GM18870 (cell line): ENCODE data around the gene FGL2.
"Not testable (repeated sequence)": the region's sequence is repeated elsewhere in the genome, so short reads cannot be mapped to it uniquely, and the experiment has no call there.

Source experiments
- ATAC-seq: cut with Tn5 transposase; IDR thresholded peaks from one replicate; pipeline ENCODE4 v1.9.1; 2021; ENCODE audit warnings: moderate library complexity; ENCODE audit not compliant: unreplicated experiment

The FGL2 gene, protein sequence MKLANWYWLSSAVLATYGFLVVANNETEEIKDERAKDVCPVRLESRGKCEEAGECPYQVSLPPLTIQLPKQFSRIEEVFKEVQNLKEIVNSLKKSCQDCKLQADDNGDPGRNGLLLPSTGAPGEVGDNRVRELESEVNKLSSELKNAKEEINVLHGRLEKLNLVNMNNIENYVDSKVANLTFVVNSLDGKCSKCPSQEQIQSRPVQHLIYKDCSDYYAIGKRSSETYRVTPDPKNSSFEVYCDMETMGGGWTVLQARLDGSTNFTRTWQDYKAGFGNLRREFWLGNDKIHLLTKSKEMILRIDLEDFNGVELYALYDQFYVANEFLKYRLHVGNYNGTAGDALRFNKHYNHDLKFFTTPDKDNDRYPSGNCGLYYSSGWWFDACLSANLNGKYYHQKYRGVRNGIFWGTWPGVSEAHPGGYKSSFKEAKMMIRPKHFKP

DNA sequence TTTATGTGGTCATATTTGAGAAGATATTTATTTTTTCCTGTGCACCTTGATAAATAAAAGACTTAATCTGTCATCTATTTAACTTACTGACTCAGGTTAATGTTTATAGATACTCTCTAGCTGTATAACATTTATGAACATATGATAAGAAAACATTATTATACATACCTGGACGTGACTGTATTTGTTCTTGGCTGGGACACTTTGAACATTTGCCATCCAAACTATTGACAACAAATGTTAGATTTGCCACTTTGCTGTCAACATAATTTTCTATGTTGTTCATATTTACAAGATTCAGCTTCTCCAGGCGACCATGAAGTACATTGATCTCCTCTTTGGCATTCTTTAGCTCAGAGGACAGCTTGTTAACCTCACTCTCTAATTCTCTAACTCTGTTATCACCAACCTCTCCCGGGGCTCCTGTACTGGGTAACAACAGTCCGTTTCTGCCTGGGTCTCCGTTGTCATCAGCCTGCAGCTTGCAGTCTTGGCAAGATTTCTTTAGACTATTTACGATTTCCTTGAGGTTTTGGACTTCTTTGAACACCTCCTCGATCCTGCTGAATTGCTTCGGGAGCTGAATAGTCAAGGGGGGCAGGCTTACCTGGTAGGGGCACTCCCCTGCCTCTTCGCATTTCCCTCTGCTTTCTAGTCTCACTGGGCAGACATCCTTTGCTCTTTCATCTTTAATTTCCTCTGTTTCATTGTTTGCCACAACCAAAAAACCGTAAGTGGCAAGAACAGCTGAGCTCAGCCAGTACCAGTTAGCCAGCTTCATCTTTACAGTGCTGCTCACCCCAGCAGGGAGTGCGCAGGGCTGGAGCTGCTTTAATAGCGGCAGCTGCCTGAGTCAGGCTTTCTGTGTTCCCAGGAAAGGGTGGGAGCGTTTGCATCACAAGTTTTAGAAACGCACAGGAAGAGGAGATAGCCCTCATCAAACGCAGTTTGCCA lies at the start of gene FGL2:
Gene FGL2, minus strand, starts transcription at position 807 of the 954 bp plus-strand sequence. Its CDS starts 26 bp downstream, at position 781.
- ATAC-seq = no peak

DNA sequence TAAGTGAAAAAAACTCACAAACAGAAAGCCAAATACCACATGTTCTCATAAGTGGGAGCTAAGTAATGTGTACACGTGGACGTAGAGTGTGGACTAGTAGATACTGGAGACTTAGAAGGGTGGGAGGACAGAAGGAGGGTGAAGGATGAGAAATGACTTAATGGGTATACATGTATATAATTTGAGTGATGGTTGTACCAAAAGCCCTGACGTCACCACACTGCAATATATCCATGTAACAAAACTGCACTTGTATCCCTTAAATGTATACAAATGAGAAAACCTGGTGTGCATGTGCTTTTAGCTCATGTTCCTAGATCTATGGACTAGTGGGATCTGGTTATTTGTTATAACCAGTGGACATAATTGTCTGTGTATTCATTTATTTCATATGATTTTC lies 48.5 kb upstream of the FGL2 start:
- ATAC-seq = no peak

DNA sequence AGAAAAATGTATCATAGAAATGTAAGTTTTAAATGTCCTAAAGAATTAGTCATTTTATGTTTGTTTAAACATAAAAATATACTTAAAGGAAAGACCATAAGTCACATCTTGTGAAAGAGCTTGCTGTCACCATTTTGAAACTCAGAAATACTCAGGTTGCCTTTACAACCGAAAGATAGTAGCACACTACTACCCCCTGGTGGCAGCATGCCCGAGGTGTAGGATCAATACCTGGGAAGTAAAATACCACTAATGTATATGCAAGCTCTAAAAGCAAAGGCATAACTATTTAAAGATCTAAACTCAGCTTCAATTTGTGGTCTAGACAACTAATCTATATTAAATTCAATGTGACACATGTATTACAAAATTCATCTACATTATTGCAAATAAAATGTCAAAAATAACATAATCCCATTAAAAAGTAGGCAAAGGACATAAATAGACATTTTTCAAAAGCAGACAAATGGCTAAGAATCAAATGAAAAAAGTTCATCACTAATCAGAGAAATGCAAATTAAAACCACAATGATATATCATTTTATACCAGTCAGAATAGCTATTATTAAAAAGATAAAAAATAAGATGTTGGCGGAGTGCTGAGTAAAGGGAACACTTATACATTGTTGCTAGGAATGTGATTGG lies 47.7 kb upstream of the FGL2 start:
- ATAC-seq = peak; percentile 83

DNA sequence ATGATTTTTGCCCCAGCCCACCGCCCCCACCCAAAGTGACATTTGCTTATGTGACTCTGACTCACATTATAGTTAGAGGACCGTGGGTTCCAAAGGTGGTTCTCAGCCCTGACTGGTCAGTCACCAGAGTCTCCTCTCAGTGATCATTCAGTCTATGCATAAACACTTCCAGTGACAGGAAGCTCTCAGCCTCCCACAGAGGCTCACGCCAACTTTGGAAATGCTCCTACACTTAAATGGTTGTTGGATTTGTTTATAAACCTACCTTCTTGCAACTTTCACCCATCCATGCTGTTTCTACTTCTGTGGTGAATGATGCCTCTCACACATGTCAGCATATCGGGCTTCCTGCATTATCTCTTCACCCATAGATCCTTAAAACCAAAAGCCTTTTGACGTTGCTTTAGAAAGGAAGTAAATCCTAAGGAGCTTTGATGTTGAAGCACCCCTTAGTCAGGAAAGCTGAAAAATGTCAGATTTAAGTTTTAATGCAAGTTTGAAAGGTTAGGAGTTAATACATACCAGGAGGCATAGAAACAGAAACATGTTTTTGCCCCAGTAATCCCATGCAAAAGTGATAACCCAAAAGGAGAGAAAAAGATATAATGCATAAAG lies 46.5 kb upstream of the FGL2 start:
- ATAC-seq = no peak

DNA sequence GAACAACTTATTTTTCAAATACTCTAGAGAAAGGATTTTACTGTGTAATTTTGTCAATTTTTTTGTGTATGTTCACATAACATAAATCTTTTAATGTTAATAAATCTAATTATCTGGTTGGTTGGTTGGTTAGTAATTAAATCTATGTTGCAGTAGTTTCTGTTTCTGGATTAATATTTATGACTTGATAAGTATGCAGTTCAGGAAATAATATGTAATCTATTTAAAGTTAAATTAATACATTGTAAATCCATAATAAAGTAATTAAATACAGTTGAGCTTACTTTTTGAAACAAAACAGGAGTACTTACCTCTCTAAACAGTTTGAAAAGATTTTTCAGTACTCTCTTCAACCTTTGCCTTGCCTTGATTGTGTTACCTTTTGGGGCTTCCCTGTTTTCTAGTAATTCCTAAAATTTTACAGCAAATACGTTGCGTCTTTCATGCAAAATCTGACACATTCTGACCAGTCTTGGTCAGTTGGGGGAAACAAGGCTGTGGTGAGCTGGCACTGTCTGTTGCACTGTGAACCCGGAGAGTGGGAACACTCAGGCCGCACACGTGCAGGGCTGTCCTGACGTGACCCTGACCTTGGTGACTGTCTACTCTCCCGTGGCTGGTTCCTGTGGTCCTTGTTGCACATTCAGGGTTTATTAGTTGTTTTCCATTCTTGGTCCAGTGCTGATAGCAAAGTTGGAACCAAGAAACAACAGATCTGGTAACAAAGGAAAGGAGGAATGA lies 45.6 kb upstream of the FGL2 start:
- no peak for ATAC-seq

DNA sequence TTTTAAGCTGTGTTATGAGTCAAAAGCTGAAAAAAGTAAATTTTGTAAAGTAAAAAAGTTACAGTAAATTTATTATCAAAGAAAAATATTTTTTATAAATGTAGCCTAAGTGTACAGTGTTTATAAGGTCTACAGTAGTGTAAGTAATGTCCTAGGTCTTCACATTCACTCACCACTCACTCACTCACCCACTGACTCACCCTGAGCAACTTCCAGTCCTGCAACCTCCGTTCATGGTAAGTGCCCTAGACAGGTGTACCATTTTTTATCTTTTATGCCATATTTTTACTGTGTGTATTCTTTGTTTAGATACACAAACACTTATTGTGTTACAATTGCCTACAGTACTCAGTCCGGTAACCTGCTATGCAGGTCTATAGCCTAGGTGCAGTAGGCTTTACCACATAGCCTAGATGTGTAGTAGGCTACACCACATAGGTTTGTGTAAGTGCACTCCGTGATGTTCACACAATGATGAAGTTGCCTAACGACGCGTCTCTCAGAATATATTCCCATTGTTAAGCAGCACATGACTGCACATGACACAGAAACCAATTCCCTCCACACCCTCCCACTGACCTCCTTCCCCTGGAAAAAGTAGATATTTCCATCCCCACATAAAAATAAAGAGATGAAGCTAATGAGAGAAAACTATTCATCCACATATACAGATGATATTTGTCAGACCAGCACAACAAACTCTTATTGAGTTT lies 44.8 kb upstream of the FGL2 start:
- ATAC-seq = no peak

DNA sequence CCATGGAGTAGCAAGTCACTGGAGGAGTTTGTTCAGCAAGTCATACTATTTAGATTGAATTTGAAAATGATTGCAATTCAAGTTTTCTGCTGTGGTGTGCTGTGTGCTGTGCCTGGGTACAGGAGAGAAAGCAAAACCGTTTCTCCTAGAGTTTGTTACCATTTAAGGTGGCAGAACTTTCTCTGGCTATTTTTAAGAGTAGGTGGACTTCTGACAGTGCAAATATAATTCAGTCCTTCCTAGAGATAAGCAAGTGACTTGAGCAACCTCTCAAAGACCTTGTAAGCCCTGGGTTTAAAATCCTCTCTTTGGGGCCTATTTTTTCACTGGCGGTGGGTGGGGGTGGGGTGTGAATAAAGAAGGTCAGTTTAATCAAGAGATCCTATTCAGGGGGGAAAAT lies 42.9 kb upstream of the FGL2 start:
- ATAC-seq = no peak

DNA sequence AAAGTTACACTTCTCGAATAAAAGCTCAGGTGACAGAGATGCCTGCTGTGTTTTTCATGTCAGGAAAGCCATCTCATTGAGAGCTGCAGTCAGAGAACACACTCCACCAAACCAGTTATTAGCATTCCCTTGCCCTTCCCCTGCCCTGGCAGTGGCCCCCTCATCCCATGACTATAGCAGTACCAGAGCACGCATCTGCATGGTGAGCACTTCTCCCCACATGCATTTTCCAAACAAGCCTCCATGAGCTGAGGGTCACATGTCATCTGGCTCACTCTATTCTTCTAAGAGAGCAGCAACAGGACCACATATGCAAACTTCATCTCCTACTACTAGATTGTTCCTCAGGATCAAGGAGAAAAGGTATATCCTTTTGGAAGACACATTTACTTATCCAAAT lies 42.4 kb upstream of the FGL2 start:
- ATAC-seq = no peak

DNA sequence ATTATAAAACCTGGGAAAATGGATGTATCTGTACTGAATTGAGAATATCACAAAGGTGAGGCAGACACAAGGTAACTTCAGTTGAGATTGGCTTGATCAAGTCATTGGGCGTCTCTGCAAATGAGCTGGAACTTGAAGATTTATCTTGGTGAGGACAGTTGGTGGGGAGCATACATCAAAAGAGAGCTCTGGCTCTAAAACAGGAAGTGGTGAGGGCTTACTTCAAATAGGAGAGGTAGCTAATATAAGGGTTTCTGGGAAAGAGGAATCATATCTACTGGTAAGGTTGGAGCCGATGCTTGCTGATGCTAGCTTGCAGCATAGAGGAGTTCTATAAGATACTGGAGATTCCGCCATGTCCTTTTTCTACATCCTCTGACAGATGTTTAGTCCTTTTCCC lies 39.9 kb upstream of the FGL2 start:
- ATAC-seq = no peak

DNA sequence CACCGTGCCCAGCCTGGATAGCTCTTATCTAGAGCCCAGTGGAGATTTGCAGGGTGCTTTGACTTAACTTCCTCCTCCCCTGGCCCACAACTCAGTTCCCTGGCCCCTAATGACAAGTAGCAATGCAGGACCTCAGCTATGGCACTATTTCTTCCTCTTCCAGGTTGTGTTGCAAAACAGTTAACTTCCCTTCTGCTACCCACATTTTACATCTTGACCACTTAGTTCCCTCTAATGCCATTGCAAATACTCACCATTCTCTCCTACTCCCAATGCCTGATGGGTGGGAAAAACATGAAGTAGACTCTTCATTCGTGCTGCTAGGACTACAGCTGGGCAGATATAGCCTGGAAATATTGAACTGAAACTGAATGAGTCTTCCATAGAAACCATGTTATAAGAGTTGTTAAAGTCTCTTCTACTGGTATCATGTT lies 39.1 kb upstream of the FGL2 start:
- no peak for ATAC-seq

DNA sequence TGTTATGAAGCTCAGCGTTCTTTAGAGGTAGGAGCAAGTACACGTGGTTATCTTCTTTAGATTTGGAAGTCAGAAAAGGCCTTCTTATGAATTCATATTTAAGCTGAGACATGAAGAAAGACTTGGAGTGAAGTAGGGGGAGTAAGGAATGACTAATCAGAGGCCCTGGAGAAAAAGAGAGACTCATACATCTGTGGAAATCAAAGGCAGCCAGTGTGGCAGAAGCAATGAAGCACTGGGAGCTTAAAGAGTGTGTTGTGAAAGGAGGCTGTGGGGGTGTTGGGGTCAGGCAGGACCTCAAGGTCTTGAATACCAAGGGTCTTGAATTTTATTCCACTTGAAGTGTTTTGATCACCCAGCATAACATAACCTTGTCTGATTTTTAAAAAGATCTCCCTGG lies 35.7 kb upstream of the FGL2 start:
- ATAC-seq = no peak

DNA sequence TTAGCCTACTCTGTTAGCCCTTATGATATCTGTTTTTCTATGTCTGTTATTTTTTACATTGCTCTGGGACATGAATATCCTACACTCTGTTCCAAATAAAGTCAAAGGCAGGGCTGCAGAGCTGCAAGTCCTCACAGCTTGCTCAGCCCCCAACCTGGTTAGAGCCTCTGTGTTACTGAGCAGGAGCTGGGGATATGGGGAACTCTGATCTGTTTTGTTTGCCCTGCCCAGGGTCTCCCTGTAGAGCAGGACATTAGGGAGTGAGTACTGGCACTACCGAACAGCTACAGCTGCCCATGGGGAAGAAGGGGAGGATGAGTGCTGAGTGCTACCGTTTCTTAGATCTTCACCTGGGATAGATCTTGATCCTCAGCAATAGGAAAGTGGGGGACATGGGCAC lies 32.8 kb upstream of the FGL2 start:
- no peak for ATAC-seq

DNA sequence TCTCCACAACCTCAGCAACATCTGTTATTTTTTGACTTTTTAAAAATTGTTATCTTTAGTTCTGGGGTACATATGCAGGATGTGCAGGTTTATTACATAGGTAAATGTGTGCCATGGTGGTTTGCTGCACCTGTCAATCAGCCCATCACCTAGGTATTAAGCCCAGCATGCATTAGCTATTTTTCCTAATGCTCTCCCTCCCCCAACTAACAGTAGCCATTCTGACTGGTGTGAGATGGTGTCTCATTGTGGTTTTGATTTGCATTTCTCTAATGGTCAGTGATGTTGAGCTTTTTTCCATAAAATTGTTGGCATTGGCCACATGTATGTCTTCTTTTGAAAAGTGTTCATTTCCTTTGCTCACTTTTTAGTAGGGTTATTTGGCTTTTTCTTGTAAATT lies 29.2 kb upstream of the FGL2 start:
- ATAC-seq = not testable (repeated sequence)

DNA sequence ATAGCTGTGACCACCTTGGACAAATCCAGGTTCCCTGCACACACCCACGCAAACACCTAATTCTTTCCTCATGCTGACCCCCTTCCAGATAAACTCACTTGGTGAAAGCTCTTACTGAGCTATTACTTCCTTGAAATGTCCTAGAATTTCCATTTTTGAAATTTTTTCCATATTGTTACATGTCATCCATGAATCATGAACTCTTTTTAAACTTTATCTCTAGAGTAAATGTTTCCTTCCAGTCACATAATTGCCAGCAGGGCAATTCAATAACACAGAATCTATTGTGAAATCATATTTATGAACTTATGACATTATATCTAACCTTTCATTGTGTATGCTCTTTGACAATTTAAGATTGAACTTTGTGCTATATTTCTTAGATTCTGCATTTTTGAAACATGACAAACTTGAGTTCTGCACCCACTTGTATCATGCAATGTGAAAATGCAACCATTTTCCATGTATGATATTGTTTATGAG lies 26.8 kb upstream of the FGL2 start:
- no peak for ATAC-seq

DNA sequence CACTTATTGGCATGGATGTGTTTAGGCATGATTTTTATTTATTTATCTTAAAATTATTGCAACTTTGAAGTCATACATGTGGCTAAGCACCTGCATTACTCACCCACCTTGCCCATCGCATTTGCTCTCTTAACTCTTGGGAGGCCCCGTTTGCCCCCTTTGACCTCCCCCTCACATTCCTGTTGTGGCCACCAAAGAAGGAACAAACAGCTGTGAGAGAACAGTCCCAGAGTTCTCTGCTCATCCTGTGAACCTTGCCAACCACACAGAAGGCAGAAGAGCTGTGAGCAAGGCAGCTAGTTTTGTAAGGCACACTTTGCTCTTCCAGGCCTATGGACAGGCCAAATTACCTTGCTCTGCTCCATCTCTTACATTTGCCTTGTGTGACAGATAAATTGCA lies 23.6 kb upstream of the FGL2 start:
- no peak for ATAC-seq

DNA sequence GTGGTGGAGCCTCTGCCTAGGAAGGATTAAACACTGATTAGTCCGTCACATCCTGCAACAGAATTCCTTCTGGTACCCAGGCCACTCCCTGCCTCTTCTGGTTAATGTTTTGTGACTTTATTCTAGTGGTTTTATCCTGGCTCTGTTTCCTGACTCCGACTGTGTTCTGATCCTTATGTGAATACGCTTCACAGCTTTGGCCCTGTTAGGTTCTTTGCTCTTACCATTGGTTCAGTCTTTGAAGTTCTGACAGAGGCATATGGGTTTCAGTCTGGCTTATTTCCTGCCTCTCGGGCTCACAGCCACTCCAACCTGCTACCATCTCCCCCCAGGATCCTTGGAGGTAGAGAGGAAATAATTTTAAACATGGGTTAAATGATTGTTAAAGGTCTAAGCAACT lies 23.2 kb upstream of the FGL2 start:
- ATAC-seq = no peak

DNA sequence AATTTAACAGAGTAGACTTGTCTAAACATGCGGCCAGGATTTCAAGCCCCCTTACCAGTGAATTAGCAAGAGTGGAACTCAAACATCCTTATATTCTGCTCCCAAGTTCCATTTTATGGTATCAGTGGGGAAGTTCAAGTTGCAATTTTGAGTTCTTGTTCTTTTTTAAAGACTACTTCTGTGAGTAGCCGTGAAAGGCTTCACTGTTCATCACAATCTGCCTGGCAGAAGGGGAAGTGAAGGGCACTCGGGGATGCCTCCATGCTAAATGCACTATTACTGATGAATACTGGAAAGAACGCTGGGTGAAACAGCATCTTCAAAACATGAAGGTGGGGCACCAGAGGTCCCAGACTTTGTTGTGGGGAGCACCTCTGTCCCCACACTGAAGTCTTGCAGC lies 22.4 kb upstream of the FGL2 start:
- ATAC-seq = no peak

DNA sequence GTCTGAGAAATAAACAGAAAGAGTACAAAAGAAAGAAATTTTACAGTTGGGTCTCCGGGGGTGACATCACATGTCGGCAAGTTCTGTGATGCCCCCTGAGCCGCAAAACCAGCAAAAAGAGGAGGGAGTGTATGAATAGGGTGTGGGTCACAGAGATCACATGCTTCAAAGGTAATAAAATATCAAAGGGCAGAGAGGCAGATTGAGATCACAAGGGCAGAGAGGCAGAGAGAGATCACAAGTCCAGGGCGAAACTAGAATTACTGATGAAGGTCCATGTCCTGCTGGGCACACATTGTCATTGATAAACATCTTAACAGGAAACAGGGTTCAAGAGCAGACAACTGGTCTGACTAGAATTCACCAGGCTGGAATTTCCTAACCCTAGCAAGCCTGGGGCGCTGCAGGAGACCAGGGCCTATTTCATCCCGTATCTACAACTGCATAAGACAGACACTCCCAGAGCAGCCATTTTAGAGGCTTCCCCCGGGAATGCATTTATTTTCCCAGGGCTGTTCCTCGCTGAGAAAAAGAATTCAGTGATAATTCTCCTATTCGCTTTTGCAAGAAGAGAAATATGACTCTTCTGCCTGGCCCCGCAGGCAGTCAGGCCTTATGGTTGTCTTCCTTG lies 20.2 kb upstream of the FGL2 start:
- not testable (repeated sequence) for ATAC-seq
